NCI-H774 (cell line): Measurements from ENCODE around the gene GPRIN1.

Source experiments
- DNase-seq: peaks from one replicate; lab custom pipeline; 2025; lab: John Stamatoyannopoulos, UW

The GPRIN1 gene

GRCh38 chr5:176609724-176610434 is at the start of gene GPRIN1:
Gene GPRIN1 (minus strand): TSS chr5:176610156. CDS start chr5:176599834, 10,322 bp downstream.
- peak; percentile 74 for DNase-seq

- no peak for DNase-seq
These were observed 49.5 kb upstream of the GPRIN1 start for GRCh38 chr5:176659512-176659839.

GRCh38 chr5:176658817-176659511 is 49.0 kb upstream of the GPRIN1 start:
- DNase-seq = no peak

- peak; percentile 17 for DNase-seq
These were observed 48.1 kb upstream of the GPRIN1 start for GRCh38 chr5:176658007-176658599.

GRCh38 chr5:176656467-176656990 is 46.6 kb upstream of the GPRIN1 start:
- no peak for DNase-seq

GRCh38 chr5:176654856-176655255 is 44.9 kb upstream of the GPRIN1 start:
- DNase-seq = no peak

- DNase-seq = no peak
These were observed 43.7 kb upstream of the GPRIN1 start for GRCh38 chr5:176653401-176654385.

GRCh38 chr5:176652136-176652535 is 42.2 kb upstream of the GPRIN1 start:
- DNase-seq = no peak

- DNase-seq = no peak
These were observed 41.6 kb upstream of the GPRIN1 start for GRCh38 chr5:176651472-176651980.

- DNase-seq = no peak
These were observed 40.5 kb upstream of the GPRIN1 start for GRCh38 chr5:176650354-176650884.

- DNase-seq = no peak
These were observed 38.7 kb upstream of the GPRIN1 start for GRCh38 chr5:176648474-176649194.

- DNase-seq = no peak
These were observed 38.0 kb upstream of the GPRIN1 start for GRCh38 chr5:176647843-176648473.

- peak; percentile 98 for DNase-seq
These were observed 37.3 kb upstream of the GPRIN1 start, which contains the start of gene TSPAN17 for GRCh38 chr5:176647030-176647842. Gene TSPAN17 (plus strand): TSS chr5:176647484. CDS start chr5:176647616, 132 bp downstream.

- DNase-seq = no peak
These were observed 36.7 kb upstream of the GPRIN1 start for GRCh38 chr5:176646707-176647029.

- no peak for DNase-seq
These were observed 36.2 kb upstream of the GPRIN1 start for GRCh38 chr5:176646049-176646706.

- no peak for DNase-seq
These were observed 35.1 kb upstream of the GPRIN1 start for GRCh38 chr5:176644878-176645670.

GRCh38 chr5:176644294-176644693 is 34.3 kb upstream of the GPRIN1 start:
- no peak for DNase-seq
